PC-3 (cell line): ENCODE data around the gene HMGB4. TPM values are rescaled to one million over a fixed set of nuclear protein-coding genes. Genes with fewer than 3 reads are reported as not detected.

ENCODE experiments used
- ATAC-seq: fragments of 200-7000 bp; cut with Tn5 transposase; 2 replicates; pipeline ENCODE4 v1.9.1; 2020; ENCODE audit warnings: mild to moderate bottlenecking, moderate library complexity
- BruUV-seq: library from RNA; stranded (reverse); fragments of 400-500 nt; replicated peaks from 2 replicates; lab custom pipeline; 2021; lab: Mats Ljungman, UMichigan
- CTCF ChIA-PET: fragments of 300-600 bp; sonication (Branson Sonifier 250); formaldehyde crosslinking; loops from one replicate; lab custom pipeline; 2022; ENCODE audit warnings: antibody characterized with exemption; lab: Charles Lee
- POLR2A ChIA-PET: fragments of 300-600 bp; sonication (Branson Sonifier 250); formaldehyde crosslinking; loops from one replicate; lab custom pipeline; 2022; ENCODE audit warnings: antibody characterized with exemption; ENCODE audit not compliant: unreplicated experiment; lab: Charles Lee
- DNase-seq: peaks from one replicate; pipeline ENCODE4 v3.0.0-alpha.2; 2015
- H2AFZ ChIP-seq: fragments of 300-600 bp; sonication (generic); 2 replicates; pipeline ENCODE4 v1.6.0; 2016; ENCODE audit warnings: antibody characterized with exemption, low read length
- H3F3A ChIP-seq: fragments of 300-600 bp; sonication (generic); one replicate; pipeline ENCODE4 v1.6.0; 2017; ENCODE audit warnings: antibody characterized with exemption, low read length, control low read depth, mild to moderate bottlenecking; ENCODE audit not compliant: unreplicated experiment
- H3K27ac ChIP-seq: fragments of 300-600 bp; sonication (generic); 2 replicates; pipeline ENCODE4 v1.5.1; 2016; ENCODE audit warnings: mild to moderate bottlenecking, low read length
- H3K27me3 ChIP-seq: fragments of 300-600 bp; sonication (generic); 2 replicates; pipeline ENCODE4 v1.6.1; 2016; ENCODE audit warnings: low read length, mixed read lengths
- H3K36me3 ChIP-seq: fragments of 300-600 bp; sonication (generic); 2 replicates; pipeline ENCODE4 v1.6.1; 2016; ENCODE audit warnings: low read depth, mixed run types, low read length, mixed read lengths
- H3K4me1 ChIP-seq: fragments of 300-600 bp; sonication (generic); 2 replicates; pipeline ENCODE4 v1.5.1; 2016; ENCODE audit warnings: low read length; ENCODE audit not compliant: insufficient read depth
- H3K4me2 ChIP-seq: fragments of 300-600 bp; sonication (generic); 2 replicates; pipeline ENCODE4 v1.6.0; 2016; ENCODE audit warnings: low read length
- H3K4me3 ChIP-seq: fragments of 300-600 bp; sonication (generic); 2 replicates; pipeline ENCODE4 v1.5.1; 2016; ENCODE audit warnings: mild to moderate bottlenecking, low read length, mixed read lengths
- H3K79me2 ChIP-seq: fragments of 300-600 bp; sonication (generic); 2 replicates; pipeline ENCODE4 v1.6.1; 2017; ENCODE audit warnings: low read length, mixed read lengths
- H3K9ac ChIP-seq: fragments of 300-600 bp; sonication (generic); 2 replicates; pipeline ENCODE4 v1.6.0; 2016; ENCODE audit warnings: mild to moderate bottlenecking, low read length
- H3K9me2 ChIP-seq: fragments of 300-600 bp; sonication (generic); replicated peaks from 2 replicates; pipeline ENCODE4 v1.6.1; 2016; ENCODE audit warnings: mixed run types, low read length, mixed read lengths
- H3K9me3 ChIP-seq: fragments of 300-600 bp; sonication (generic); 2 replicates; pipeline ENCODE4 v1.6.1; 2016; ENCODE audit warnings: low read length, mixed read lengths
- H4K20me1 ChIP-seq: fragments of 300-600 bp; sonication (generic); 2 replicates; pipeline ENCODE4 v1.6.1; 2016; ENCODE audit warnings: low read length, mixed read lengths
- EZH2 ChIP-seq: fragments of 300-600 bp; sonication (generic); IDR thresholded peaks from one replicate; pipeline ENCODE4 v1.6.1; 2017; ENCODE audit warnings: antibody characterized with exemption, mild to moderate bottlenecking, low read length; ENCODE audit not compliant: unreplicated experiment
- EZH2phosphoT487 ChIP-seq: fragments of 300-600 bp; sonication (generic); IDR thresholded peaks from 2 replicates; pipeline ENCODE4 v1.6.1; 2018; ENCODE audit warnings: mild to moderate bottlenecking, antibody characterized with exemption, low read length, borderline replicate concordance
- intact Hi-C: fragments of 100-400 bp; cut with micrococcal nuclease; formaldehyde crosslinking; loops from 2 replicates; pipeline ENCODE4 v1.9.0; 2023
- total RNA-seq: library from RNA; depleted of rRNA; stranded (reverse); fragments of >200 nt; gene quantifications from 2 replicates; pipeline ENCODE4 v1.2.3, GENCODE V29; 2014
- TF ChIP-seq, protein P1 (sequence below): fragments of 300-600 bp; sonication (generic); conservative IDR thresholded peaks from 2 replicates; pipeline ENCODE4 v1.5.1; 2017; ENCODE audit warnings: antibody characterized with exemption, low read depth, mild to moderate bottlenecking, low read length

Gene HMGB4
- total RNA-seq, 1 experiment from 2014 or later: not detected

DNA sequence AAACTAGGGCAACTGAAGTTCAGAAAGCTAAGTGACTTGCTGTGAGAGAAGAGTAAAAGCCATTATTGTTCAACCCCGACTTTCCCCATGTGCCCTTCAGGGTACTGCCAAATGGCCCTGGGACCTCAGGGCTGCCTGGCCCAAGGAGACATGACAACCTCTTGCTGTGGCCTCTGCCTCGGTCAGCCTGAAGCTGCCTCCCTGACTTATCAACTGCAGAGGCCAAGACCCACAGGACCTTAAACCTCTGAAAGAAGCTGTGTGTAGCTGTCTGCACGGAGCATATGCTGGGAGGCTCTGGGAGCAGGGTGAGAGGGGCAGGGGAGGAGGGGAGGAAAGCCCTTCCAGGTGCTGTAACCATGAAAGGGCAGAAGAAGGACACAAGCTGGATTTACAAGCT is 35.9 kb downstream of the HMGB4 start:
- CTCF ChIA-PET: no interaction called here
- no TSS peak for BruUV-seq

DNA sequence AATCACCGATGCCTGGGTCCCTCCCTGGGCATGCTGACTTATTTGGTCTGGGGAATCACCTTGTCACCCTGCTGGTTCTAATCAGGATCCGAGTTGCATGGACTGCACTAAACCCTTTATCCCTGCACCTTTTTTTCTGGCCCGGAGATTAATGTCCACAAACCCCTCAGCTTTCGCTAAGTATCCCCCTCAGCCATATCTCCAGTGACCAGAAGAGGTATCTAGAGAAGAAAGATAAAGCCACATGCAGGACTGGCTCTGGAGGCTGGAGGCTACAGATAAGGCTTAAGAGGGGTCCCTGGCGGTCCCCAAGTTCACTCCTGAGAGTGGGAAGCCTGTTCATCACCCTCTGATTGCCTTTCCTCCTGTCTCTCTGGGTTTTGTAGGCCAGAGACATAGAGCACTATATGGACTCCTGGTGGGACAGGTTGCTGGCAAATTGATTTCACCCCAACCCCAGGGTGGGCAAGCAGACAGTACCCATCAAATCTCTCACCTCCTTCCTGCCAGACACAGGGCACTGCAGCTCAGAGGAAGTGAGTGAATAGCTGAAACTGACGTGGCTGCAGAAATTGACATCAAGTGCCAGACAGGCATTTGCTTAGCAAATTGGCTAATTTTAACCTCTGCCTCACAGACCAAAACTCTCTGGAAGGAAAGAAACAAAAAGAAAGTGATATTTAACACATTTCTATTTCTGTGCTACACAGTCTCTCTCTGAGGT is 38.8 kb downstream of the HMGB4 start:
- Histone ChIP-seq H3K27ac (no peak overlapping the region), H3K4me3 (no peak overlapping the region), H3K79me2 (no peaks in the 10 kb centered on the region), H3K27me3 (no peaks in the 10 kb centered on the region), H3K4me2 (no peak overlapping the region), H4K20me1 (no peaks in the 10 kb centered on the region), H3K4me1 (no peaks in the 10 kb centered on the region), H3F3A (no peaks in the 10 kb centered on the region), H3K9me2 (no peaks in the 10 kb centered on the region), H3K9ac (no peak overlapping the region), H3K9me3 (no peaks in the 10 kb centered on the region), H3K36me3 (no peaks in the 10 kb centered on the region), H2AFZ (no peak overlapping the region)
- CTCF ChIA-PET: no interaction called here
- TF ChIP-seq EZH2phosphoT487 (no peak), EZH2 (no peak)
- TF ChIP-seq, protein P1, sequence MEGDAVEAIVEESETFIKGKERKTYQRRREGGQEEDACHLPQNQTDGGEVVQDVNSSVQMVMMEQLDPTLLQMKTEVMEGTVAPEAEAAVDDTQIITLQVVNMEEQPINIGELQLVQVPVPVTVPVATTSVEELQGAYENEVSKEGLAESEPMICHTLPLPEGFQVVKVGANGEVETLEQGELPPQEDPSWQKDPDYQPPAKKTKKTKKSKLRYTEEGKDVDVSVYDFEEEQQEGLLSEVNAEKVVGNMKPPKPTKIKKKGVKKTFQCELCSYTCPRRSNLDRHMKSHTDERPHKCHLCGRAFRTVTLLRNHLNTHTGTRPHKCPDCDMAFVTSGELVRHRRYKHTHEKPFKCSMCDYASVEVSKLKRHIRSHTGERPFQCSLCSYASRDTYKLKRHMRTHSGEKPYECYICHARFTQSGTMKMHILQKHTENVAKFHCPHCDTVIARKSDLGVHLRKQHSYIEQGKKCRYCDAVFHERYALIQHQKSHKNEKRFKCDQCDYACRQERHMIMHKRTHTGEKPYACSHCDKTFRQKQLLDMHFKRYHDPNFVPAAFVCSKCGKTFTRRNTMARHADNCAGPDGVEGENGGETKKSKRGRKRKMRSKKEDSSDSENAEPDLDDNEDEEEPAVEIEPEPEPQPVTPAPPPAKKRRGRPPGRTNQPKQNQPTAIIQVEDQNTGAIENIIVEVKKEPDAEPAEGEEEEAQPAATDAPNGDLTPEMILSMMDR: no peak
- DNase-seq (no peak), ATAC-seq (no peak)
- BruUV-seq: no TSS peak
- POLR2A ChIA-PET: no interaction called here
- intact Hi-C loops: no loop called here

More for the DNA sequence above, 35.9 kb downstream of the HMGB4 start:
- Histone ChIP-seq H3K27ac (no peak overlapping the region), H4K20me1 (no peaks in the 10 kb centered on the region), H3K9me3 (no peaks in the 10 kb centered on the region), H3K9ac (no peak overlapping the region), H3K9me2 (no peaks in the 10 kb centered on the region), H3K4me3 (no peak overlapping the region), H3K36me3 (no peaks in the 10 kb centered on the region), H3K4me1 (no peaks in the 10 kb centered on the region), H2AFZ (no peak overlapping the region), H3K79me2 (no peaks in the 10 kb centered on the region), H3F3A (no peaks in the 10 kb centered on the region), H3K27me3 (no peaks in the 10 kb centered on the region), H3K4me2 (no peak overlapping the region)
- no peak for DNase-seq
- POLR2A ChIA-PET: no interaction called here
- no peak for ATAC-seq
- TF ChIP-seq EZH2phosphoT487 (no peak), EZH2 (no peak)
- TF ChIP-seq, protein P1: no peak
- intact Hi-C loops: no loop called here

DNA sequence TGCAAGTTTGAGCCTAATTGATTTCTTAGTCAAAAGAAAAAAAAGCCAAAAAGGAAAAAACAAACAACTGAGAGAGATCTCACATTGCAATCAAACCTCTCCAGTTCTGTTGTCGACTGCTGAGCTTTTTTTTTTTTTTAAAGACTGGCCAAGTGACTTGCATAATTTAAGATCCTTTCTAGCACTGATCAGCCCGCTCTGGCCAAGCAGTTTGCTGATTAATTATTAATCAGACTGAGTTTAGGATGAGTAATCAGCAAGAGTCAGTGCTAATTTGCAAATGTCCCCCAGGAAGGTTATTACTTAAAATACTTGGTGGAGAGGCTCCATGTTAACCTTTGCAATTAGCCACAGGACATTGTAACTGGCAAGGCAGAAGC is 39.3 kb downstream of the HMGB4 start:
- DNase-seq: no peak
- BruUV-seq: no TSS peak
- no peak overlapping the region for H3K4me2 ChIP-seq
- no peak overlapping the region for H3K4me3 ChIP-seq
- no peaks in the 10 kb centered on the region for H3K9me3 ChIP-seq
- no peaks in the 10 kb centered on the region for H3K36me3 ChIP-seq
- H3K27me3 ChIP-seq: no peaks in the 10 kb centered on the region
- H3K9me2 ChIP-seq: no peaks in the 10 kb centered on the region
- ChIA-PET POLR2A (no interaction called here), CTCF (no interaction called here)
- no peak overlapping the region for H3K9ac ChIP-seq
- no peaks in the 10 kb centered on the region for H3F3A ChIP-seq
- H3K79me2 ChIP-seq: no peaks in the 10 kb centered on the region
- no peak overlapping the region for H2AFZ ChIP-seq
- H3K4me1 ChIP-seq: no peaks in the 10 kb centered on the region
- H3K27ac ChIP-seq: no peak overlapping the region
- no peaks in the 10 kb centered on the region for H4K20me1 ChIP-seq
- intact Hi-C loops: no loop called here
- ATAC-seq: no peak
- TF ChIP-seq EZH2: no peak
